ENCODE results near the gene POLR3G. TPM values are rescaled to one million over a fixed set of nuclear protein-coding genes. Genes with fewer than 3 reads are reported as not detected.

The POLR3G gene
- total RNA-seq, 1 experiment from 2014 or later = 23.4 TPM

GRCh38 chr5:90529939-90530677, 55.4 kb downstream of the POLR3G start:
- intact Hi-C loops (cut with micrococcal nuclease; ENCODE audit: unreplicated experiment) = loop anchor here (2.0 kb wide), 1 partner anchor 91 kb away; no protein-coding TSS in a partner anchor
- DNase-seq (ENCODE audit: low read depth, low spot score) (peak; percentile 73), ATAC-seq (peak; percentile 87)
- peak overlapping the region; percentile 98 to 99 for H3K4me3 ChIP-seq (ENCODE audit: low read depth in 2 of 2, low read length in 2 of 2)
- BruUV-seq (replicated peaks) = no TSS peak
- ChIA-PET CTCF (interaction anchor here (0.6 to 1.8 kb wide), 4 partner anchors 16 to 91 kb away, joined by 3 to 10 read pairs (median 6); no protein-coding TSS in a partner anchor), POLR2A (no interaction called here)
- H3K9me3 ChIP-seq (ENCODE audit: control insufficient read depth, insufficient read depth, low read depth, low read length) = no peaks in the 10 kb centered on the region
- H3K4me1 ChIP-seq (ENCODE audit: control insufficient read depth, insufficient read depth, low read length) = peaks cover 14% of the 10 kb centered on the region
- peaks cover 28% of the 10 kb centered on the region for H3K27me3 ChIP-seq (ENCODE audit: control insufficient read depth, insufficient read depth, low read length)
- peaks cover 3% of the 10 kb centered on the region; the same call in 1 of the 2 replicates for H3K36me3 ChIP-seq (ENCODE audit: control insufficient read depth, insufficient read depth, low read length)
- TF ChIP-seq POLR2AphosphoS5 (IDR thresholded peaks at IDR 0.05; ENCODE audit: low read depth, low read length) (no peak), SIN3A (IDR thresholded peaks at IDR 0.05; ENCODE audit: borderline replicate concordance, insufficient read depth, low read depth, low read length) (no peak), TCF7L2 (IDR thresholded peaks at IDR 0.05; ENCODE audit: low read depth, low read length) (no peak), CTCF (IDR thresholded peaks at IDR 0.05) (peak; percentile 85), REST (IDR thresholded peaks at IDR 0.05; ENCODE audit: insufficient read depth in 1 of 2, low read depth in 2 of 2, low read length in 1 of 2) (no peak)
- in situ Hi-C loops (cut with HindIII; ENCODE audit: low pct_unique_long_range_greater_than_20kb, low sequenced_read_pairs) = no loop called here
- H3K27ac ChIP-seq (ENCODE audit: low read length) = peak overlapping the region; percentile 86

- in situ Hi-C loops (cut with HindIII; ENCODE audit: low pct_unique_long_range_greater_than_20kb, low sequenced_read_pairs) (no loop called here), intact Hi-C loops (cut with micrococcal nuclease; ENCODE audit: unreplicated experiment) (loop anchor here (2.0 kb wide), 1 partner anchor 92 kb away; no protein-coding TSS in a partner anchor)
- BruUV-seq (replicated peaks) = no TSS peak
- no peaks in the 10 kb centered on the region for H3K9me3 ChIP-seq (ENCODE audit: control insufficient read depth, insufficient read depth, low read depth, low read length)
- ChIA-PET CTCF (interaction anchor here (0.6 to 1.8 kb wide), 3 partner anchors 17 to 92 kb away, joined by 5 to 10 read pairs (median 8); no protein-coding TSS in a partner anchor), POLR2A (no interaction called here)
- H3K27ac ChIP-seq (ENCODE audit: low read length) = no peak overlapping the region
- no peak for ATAC-seq
- H3K4me3 ChIP-seq (ENCODE audit: low read depth in 2 of 2, low read length in 2 of 2) = no peak overlapping the region
- DNase-seq (ENCODE audit: low read depth, low spot score) = no peak
- H3K4me1 ChIP-seq (ENCODE audit: control insufficient read depth, insufficient read depth, low read length) = peaks cover 14% of the 10 kb centered on the region
- peaks cover 28% of the 10 kb centered on the region for H3K27me3 ChIP-seq (ENCODE audit: control insufficient read depth, insufficient read depth, low read length)
- TF ChIP-seq CTCF (IDR thresholded peaks at IDR 0.05) = no peak
- no peak for TF ChIP-seq POLR2AphosphoS5 (IDR thresholded peaks at IDR 0.05; ENCODE audit: low read depth, low read length)
- peaks cover 3% of the 10 kb centered on the region; the same call in 1 of the 2 replicates for H3K36me3 ChIP-seq (ENCODE audit: control insufficient read depth, insufficient read depth, low read length)
These were observed 56.2 kb downstream of the POLR3G start for GRCh38 chr5:90530736-90531487.
